Mammary epithelial cell (primary cell): Measurements from ENCODE around the gene ITGB8.

ENCODE experiments used
- CTCF ChIP-seq, 2 donors: IDR thresholded peaks in 1 of 2; conservative IDR thresholded peaks in 1 of 2; 2 replicates each; pipeline ENCODE4 v1.5.1; 2011 to 2012; ENCODE audit warnings: inconsistent platforms in 2 of 2, low read length in 2 of 2, mild to moderate bottlenecking in 2 of 2, control low read depth in 1 of 2, low read depth in 1 of 2; ENCODE audit not compliant: insufficient read depth in 1 of 2; ENCODE audit errors: extremely low read depth in 1 of 2
- EZH2 ChIP-seq: IDR thresholded peaks from 2 replicates; pipeline ENCODE4 v1.6.1; 2012; ENCODE audit warnings: low read length, inconsistent platforms, borderline replicate concordance

DNA sequence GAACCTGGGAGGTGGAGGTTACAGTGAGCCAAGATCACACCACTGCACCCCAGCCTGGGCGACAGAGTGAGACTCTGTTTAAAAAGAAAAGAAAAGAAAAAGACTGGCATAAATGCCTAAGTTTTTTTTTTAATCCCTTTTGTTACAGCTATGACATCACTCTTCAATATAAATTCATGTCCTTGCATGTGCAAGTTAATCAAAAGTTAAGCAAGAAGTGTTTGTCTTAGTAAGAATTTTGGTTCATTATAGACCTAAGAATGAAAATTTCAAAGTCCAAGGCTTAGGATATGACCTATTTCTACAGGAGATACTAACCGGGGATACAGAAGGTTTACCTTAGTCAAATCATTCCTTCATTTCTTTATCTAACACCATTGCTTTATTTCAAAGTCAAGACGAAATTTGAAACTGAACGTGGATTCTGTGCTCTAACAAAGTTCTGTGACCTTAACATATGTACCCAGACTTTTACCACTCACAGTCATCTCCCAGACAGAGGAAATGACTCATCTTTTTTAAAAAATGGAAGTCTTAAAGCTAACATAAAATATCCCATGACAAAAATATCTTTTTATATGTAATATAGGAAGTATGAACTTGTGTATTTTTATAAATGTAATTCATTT is 29.3 kb upstream of the ITGB8 start:
- TF ChIP-seq CTCF (conservative IDR thresholded peaks at IDR 0.05 in 1 of 2, IDR thresholded peaks at IDR 0.05 in 1 of 2; ENCODE audit: extremely low read depth in 1 of 2, insufficient read depth in 1 of 2, low read depth in 1 of 2, low read length in 2 of 2), result no peak
- TF ChIP-seq EZH2, result no peak
